Progenitor cell of endocrine pancreas (in vitro differentiated cells): Measurements from ENCODE around the gene TMEM222. TPM values are rescaled to one million over a fixed set of nuclear protein-coding genes. Genes with fewer than 3 reads are reported as not detected.
A peak's percentile ranks its signal among the peaks of the same experiment; 100 is the strongest.

ENCODE experiments used
- DNase-seq: peaks from one replicate; pipeline ENCODE4 v3.0.0; 2021; ENCODE audit warnings: low spot score; ENCODE audit not compliant: unreplicated experiment
- H3K27ac Mint-ChIP-seq: 2 replicates; pipeline ENCODE4 v1.8.0; 2021; ENCODE audit warnings: mild to moderate bottlenecking, moderate library complexity, mixed read lengths
- H3K27me3 Mint-ChIP-seq: 2 replicates; pipeline ENCODE4 v1.8.0; 2021; ENCODE audit warnings: mixed read lengths
- H3K36me3 Mint-ChIP-seq: 2 replicates; pipeline ENCODE4 v1.8.0; 2022; ENCODE audit warnings: mixed read lengths; ENCODE audit not compliant: insufficient read depth
- H3K4me1 Mint-ChIP-seq: 2 replicates; pipeline ENCODE4 v1.8.0; 2021; ENCODE audit warnings: low read depth, mixed read lengths
- H3K4me3 Mint-ChIP-seq: 2 replicates; pipeline ENCODE4 v1.8.0; 2021; ENCODE audit warnings: low read depth, mild to moderate bottlenecking, moderate library complexity, mixed read lengths
- H3K9me3 Mint-ChIP-seq: 2 replicates; pipeline ENCODE4 v1.8.0; 2021; ENCODE audit warnings: low read depth, mixed read lengths
- CTCF ChIP-seq: fragments of 200-600 bp; sonication (generic); IDR thresholded peaks from one replicate; pipeline ENCODE4 v1.5.0; 2021; ENCODE audit warnings: antibody characterized with exemption, mild to moderate bottlenecking; ENCODE audit not compliant: unreplicated experiment
- total RNA-seq: library from RNA; stranded (reverse); gene quantifications from 2 replicates; pipeline ENCODE4 v1.2.1, GENCODE V29; 2021

TMEM222 gene
- total RNA-seq, 1 donor from 2014 or later = 37.1 TPM

GRCh38 chr1:27357281-27358037 is 35.5 kb downstream of the TMEM222 start:
- peak; percentile 98 for TF ChIP-seq CTCF
- Mint-ChIP-seq H3K27me3 (peaks cover 56% of the 10 kb centered on the region), H3K4me3 (no peak overlapping the region), H3K9me3 (no peaks in the 10 kb centered on the region), H3K27ac (no peak overlapping the region), H3K36me3 (no peaks in the 10 kb centered on the region), H3K4me1 (peaks cover 4% of the 10 kb centered on the region)
- DNase-seq = peak; percentile 65

- Mint-ChIP-seq H3K36me3 (no peaks in the 10 kb centered on the region), H3K27me3 (peaks cover 64% of the 10 kb centered on the region), H3K9me3 (no peaks in the 10 kb centered on the region), H3K4me1 (peaks cover 4% of the 10 kb centered on the region), H3K4me3 (no peak overlapping the region), H3K27ac (no peak overlapping the region)
- no peak for TF ChIP-seq CTCF
- no peak for DNase-seq
Observed at GRCh38 chr1:27358038-27358927, 36.3 kb downstream of the TMEM222 start.

GRCh38 chr1:27358928-27359313 is 37.0 kb downstream of the TMEM222 start:
- peaks cover 4% of the 10 kb centered on the region for H3K4me1 Mint-ChIP-seq
- H3K27ac Mint-ChIP-seq = no peak overlapping the region
- H3K9me3 Mint-ChIP-seq = no peaks in the 10 kb centered on the region
- no peaks in the 10 kb centered on the region for H3K36me3 Mint-ChIP-seq
- H3K4me3 Mint-ChIP-seq = no peak overlapping the region
- peaks cover 65% of the 10 kb centered on the region for H3K27me3 Mint-ChIP-seq
- no peak for TF ChIP-seq CTCF
- DNase-seq = no peak

GRCh38 chr1:27359822-27360158 is 37.8 kb downstream of the TMEM222 start:
- H3K27me3 Mint-ChIP-seq = peaks cover 69% of the 10 kb centered on the region
- no peak for TF ChIP-seq CTCF
- H3K9me3 Mint-ChIP-seq = no peaks in the 10 kb centered on the region
- H3K27ac Mint-ChIP-seq = peak overlapping the region; percentile 73
- no peak for DNase-seq
- H3K4me1 Mint-ChIP-seq = peaks cover 4% of the 10 kb centered on the region
- H3K36me3 Mint-ChIP-seq = no peaks in the 10 kb centered on the region
- H3K4me3 Mint-ChIP-seq = peak overlapping the region; percentile 65

GRCh38 chr1:27360159-27361043 is 38.4 kb downstream of the TMEM222 start:
- no peaks in the 10 kb centered on the region for H3K36me3 Mint-ChIP-seq
- no peak for DNase-seq
- H3K4me1 Mint-ChIP-seq = peaks cover 4% of the 10 kb centered on the region
- H3K27me3 Mint-ChIP-seq = peaks cover 71% of the 10 kb centered on the region
- H3K4me3 Mint-ChIP-seq = peak overlapping the region; percentile 65
- no peaks in the 10 kb centered on the region for H3K9me3 Mint-ChIP-seq
- H3K27ac Mint-ChIP-seq = peak overlapping the region; percentile 73
- TF ChIP-seq CTCF = no peak
